ENCODE measurements around the gene NDUFB6.

Gene NDUFB6

GRCh38 chr9:32566770-32567169 is 6.2 kb downstream of the NDUFB6 start:
- no peak for TF ChIP-seq GABPA (IDR thresholded peaks at IDR 0.05; ENCODE audit: low read depth)
- no peak for TF ChIP-seq SPI1 (IDR thresholded peaks at IDR 0.05; ENCODE audit: borderline replicate concordance, low read depth)
- TF ChIP-seq, protein P1, sequence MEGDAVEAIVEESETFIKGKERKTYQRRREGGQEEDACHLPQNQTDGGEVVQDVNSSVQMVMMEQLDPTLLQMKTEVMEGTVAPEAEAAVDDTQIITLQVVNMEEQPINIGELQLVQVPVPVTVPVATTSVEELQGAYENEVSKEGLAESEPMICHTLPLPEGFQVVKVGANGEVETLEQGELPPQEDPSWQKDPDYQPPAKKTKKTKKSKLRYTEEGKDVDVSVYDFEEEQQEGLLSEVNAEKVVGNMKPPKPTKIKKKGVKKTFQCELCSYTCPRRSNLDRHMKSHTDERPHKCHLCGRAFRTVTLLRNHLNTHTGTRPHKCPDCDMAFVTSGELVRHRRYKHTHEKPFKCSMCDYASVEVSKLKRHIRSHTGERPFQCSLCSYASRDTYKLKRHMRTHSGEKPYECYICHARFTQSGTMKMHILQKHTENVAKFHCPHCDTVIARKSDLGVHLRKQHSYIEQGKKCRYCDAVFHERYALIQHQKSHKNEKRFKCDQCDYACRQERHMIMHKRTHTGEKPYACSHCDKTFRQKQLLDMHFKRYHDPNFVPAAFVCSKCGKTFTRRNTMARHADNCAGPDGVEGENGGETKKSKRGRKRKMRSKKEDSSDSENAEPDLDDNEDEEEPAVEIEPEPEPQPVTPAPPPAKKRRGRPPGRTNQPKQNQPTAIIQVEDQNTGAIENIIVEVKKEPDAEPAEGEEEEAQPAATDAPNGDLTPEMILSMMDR (IDR thresholded peaks at IDR 0.05; ENCODE audit: insufficient read depth, low read length): no peak
- TF ChIP-seq, protein P2, sequence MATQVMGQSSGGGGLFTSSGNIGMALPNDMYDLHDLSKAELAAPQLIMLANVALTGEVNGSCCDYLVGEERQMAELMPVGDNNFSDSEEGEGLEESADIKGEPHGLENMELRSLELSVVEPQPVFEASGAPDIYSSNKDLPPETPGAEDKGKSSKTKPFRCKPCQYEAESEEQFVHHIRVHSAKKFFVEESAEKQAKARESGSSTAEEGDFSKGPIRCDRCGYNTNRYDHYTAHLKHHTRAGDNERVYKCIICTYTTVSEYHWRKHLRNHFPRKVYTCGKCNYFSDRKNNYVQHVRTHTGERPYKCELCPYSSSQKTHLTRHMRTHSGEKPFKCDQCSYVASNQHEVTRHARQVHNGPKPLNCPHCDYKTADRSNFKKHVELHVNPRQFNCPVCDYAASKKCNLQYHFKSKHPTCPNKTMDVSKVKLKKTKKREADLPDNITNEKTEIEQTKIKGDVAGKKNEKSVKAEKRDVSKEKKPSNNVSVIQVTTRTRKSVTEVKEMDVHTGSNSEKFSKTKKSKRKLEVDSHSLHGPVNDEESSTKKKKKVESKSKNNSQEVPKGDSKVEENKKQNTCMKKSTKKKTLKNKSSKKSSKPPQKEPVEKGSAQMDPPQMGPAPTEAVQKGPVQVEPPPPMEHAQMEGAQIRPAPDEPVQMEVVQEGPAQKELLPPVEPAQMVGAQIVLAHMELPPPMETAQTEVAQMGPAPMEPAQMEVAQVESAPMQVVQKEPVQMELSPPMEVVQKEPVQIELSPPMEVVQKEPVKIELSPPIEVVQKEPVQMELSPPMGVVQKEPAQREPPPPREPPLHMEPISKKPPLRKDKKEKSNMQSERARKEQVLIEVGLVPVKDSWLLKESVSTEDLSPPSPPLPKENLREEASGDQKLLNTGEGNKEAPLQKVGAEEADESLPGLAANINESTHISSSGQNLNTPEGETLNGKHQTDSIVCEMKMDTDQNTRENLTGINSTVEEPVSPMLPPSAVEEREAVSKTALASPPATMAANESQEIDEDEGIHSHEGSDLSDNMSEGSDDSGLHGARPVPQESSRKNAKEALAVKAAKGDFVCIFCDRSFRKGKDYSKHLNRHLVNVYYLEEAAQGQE (IDR thresholded peaks at IDR 0.05; ENCODE audit: insufficient replicate concordance, low read depth): no peak
- TF ChIP-seq POLR2AphosphoS5 (IDR thresholded peaks at IDR 0.05; ENCODE audit: low read depth): no peak
- no peak overlapping the region for H3K4me3 ChIP-seq (replicated peaks; ENCODE audit: insufficient read depth, low read length)
- H3K27me3 ChIP-seq (ENCODE audit: insufficient read depth, poor library complexity, severe bottlenecking): no peaks in the 10 kb centered on the region
- H3K27ac ChIP-seq (replicated peaks): no peak overlapping the region
- DNase-seq (ENCODE audit: low read depth in 1 of 2, low spot score in 1 of 2): no peak

- H3K27ac ChIP-seq (replicated peaks): no peak overlapping the region
- no peak for DNase-seq (ENCODE audit: low read depth in 1 of 2, low spot score in 1 of 2)
- no peak for TF ChIP-seq POLR2AphosphoS5 (IDR thresholded peaks at IDR 0.05; ENCODE audit: low read depth)
- TF ChIP-seq SPI1 (IDR thresholded peaks at IDR 0.05; ENCODE audit: borderline replicate concordance, low read depth): peak; percentile 35
- H3K27me3 ChIP-seq (ENCODE audit: insufficient read depth, poor library complexity, severe bottlenecking): no peaks in the 10 kb centered on the region
- no peak overlapping the region for H3K4me3 ChIP-seq (replicated peaks; ENCODE audit: insufficient read depth, low read length)
Observed at GRCh38 chr9:32565967-32566366, 7.0 kb downstream of the NDUFB6 start.

DNA sequence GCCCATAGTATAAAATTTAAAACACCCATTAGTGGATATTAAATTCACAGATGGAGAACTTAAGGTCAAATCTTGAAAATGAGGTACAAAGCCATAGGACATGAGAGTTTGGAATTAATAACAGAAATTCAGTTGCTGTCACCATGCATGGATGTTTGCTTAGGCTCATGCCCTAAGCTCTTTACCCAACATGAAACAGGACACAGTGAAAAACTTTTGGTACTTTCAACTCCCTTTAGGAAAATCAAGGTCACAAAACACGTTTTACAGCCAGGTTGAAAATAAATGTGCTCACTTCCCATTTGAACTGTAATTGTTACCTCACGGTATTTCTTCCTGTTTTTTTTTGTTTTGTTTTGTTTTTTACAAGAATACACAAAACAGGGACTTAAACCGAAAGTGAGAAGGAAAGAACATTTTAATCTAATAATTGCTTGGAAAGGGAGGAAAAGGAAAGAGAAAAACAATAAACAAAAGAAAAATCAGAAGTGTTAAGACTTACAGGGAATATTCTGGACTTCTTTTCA is 14.5 kb downstream of the NDUFB6 start:
- TF ChIP-seq SPI1 (IDR thresholded peaks at IDR 0.05; ENCODE audit: borderline replicate concordance, low read depth): peak; percentile 49; the same call in 1 of the 2 replicates
- TF ChIP-seq, protein P1 (IDR thresholded peaks at IDR 0.05; ENCODE audit: insufficient read depth, low read length): no peak
- H3K4me3 ChIP-seq (replicated peaks; ENCODE audit: insufficient read depth, low read length): no peak overlapping the region
- H3K27me3 ChIP-seq (ENCODE audit: insufficient read depth, poor library complexity, severe bottlenecking): no peaks in the 10 kb centered on the region
- peak overlapping the region; percentile 54 for H3K27ac ChIP-seq (replicated peaks)
- DNase-seq (ENCODE audit: low read depth in 1 of 2, low spot score in 1 of 2): no peak

DNA sequence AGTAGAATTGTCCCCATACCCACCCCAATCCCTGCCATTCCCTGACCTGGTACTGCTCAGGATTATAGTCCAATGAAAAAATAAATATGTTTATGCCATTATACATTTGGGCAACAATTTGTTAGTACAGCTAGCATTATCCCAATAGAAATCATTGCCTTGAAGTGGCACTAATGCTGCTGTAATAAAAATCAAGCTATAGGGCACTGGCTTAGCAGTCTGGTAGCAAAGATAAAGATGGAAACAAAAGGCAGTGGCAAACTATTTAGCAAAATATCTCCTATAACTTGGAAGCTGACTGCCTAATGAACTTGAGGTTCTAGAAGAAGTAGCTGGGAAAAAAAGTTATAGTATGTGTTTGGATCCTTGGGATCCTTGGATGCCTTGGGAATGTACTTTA is 18.4 kb downstream of the NDUFB6 start:
- Histone ChIP-seq H3K27me3 (ENCODE audit: insufficient read depth, poor library complexity, severe bottlenecking) (no peaks in the 10 kb centered on the region), H3K4me3 (replicated peaks; ENCODE audit: insufficient read depth, low read length) (no peak overlapping the region), H3K27ac (replicated peaks) (no peak overlapping the region)
- no peak for DNase-seq (ENCODE audit: low read depth in 1 of 2, low spot score in 1 of 2)
- TF ChIP-seq, protein P2 (IDR thresholded peaks at IDR 0.05; ENCODE audit: insufficient replicate concordance, low read depth): no peak
- TF ChIP-seq, protein P1 (IDR thresholded peaks at IDR 0.05; ENCODE audit: insufficient read depth, low read length): no peak
- TF ChIP-seq GABPA (IDR thresholded peaks at IDR 0.05; ENCODE audit: low read depth) (no peak), POLR2AphosphoS5 (IDR thresholded peaks at IDR 0.05; ENCODE audit: low read depth) (no peak), SPI1 (IDR thresholded peaks at IDR 0.05; ENCODE audit: borderline replicate concordance, low read depth) (no peak)

Measured in HL-60 (cell line).